ENCODE measurements around the gene ERCC1.

DNA sequence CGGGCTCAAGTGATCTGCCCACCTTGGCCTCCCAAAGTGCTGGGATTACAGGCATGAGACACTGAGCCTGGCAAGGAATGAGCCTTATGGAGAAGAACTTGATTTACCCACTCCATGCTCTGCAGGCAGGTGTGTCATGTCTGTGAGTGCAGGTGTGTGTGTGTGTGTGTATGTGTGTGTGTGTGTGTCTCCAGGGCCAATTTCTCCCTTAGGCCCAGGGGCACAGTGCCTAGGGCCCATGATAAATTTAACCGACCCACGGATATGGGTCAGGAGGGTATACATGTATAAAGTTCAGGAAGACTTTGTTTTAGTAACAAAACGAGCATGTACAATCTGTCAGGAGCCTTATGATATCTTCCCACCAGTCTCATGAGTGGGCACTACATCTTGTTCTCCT lies 39.5 kb upstream of the ERCC1 start:
- TF ChIP-seq, protein P1, sequence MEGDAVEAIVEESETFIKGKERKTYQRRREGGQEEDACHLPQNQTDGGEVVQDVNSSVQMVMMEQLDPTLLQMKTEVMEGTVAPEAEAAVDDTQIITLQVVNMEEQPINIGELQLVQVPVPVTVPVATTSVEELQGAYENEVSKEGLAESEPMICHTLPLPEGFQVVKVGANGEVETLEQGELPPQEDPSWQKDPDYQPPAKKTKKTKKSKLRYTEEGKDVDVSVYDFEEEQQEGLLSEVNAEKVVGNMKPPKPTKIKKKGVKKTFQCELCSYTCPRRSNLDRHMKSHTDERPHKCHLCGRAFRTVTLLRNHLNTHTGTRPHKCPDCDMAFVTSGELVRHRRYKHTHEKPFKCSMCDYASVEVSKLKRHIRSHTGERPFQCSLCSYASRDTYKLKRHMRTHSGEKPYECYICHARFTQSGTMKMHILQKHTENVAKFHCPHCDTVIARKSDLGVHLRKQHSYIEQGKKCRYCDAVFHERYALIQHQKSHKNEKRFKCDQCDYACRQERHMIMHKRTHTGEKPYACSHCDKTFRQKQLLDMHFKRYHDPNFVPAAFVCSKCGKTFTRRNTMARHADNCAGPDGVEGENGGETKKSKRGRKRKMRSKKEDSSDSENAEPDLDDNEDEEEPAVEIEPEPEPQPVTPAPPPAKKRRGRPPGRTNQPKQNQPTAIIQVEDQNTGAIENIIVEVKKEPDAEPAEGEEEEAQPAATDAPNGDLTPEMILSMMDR (IDR thresholded peaks at IDR 0.05), result no peak
- TF ChIP-seq POLR2AphosphoS5 (IDR thresholded peaks at IDR 0.05), result no peak

Data from breast epithelium (tissue), 3 donors.